ENCODE results near the gene CFAP210. TPM values are rescaled to one million over a fixed set of nuclear protein-coding genes. Genes with fewer than 3 reads are reported as not detected.

The CFAP210 gene, protein sequence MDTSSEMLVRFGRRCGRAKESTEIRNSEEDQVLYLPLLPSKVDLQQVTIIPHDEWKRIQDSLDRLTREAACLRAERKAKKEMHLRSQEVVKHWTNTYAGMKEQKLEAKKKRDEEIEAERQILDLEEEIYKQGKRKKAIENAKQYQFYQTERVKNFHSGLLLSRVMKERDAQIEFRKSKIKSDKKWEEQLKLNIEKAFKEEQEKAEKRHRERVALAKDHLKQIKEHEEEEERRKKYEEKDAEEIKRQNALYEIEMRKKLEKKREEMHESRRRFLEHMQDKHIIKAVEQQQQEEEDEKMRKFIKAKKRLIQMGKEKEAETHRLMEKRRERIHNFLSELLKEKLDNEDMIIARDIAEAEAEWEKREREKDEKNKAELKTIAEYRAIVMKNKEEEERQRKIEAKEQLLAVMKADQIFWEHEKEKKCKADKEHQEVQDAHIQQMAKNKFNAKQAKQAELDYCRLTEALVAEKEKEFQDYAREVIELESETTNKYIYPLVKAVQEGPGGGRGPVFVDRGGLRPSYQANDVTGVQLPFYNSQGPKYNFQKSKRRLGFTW
- 0.07 TPM for polyA plus RNA-seq (2013, experiment 1 of 2; ENCODE audit: insufficient read length)
- polyA plus RNA-seq (2013, experiment 2 of 2; ENCODE audit: insufficient read length): not detected

DNA sequence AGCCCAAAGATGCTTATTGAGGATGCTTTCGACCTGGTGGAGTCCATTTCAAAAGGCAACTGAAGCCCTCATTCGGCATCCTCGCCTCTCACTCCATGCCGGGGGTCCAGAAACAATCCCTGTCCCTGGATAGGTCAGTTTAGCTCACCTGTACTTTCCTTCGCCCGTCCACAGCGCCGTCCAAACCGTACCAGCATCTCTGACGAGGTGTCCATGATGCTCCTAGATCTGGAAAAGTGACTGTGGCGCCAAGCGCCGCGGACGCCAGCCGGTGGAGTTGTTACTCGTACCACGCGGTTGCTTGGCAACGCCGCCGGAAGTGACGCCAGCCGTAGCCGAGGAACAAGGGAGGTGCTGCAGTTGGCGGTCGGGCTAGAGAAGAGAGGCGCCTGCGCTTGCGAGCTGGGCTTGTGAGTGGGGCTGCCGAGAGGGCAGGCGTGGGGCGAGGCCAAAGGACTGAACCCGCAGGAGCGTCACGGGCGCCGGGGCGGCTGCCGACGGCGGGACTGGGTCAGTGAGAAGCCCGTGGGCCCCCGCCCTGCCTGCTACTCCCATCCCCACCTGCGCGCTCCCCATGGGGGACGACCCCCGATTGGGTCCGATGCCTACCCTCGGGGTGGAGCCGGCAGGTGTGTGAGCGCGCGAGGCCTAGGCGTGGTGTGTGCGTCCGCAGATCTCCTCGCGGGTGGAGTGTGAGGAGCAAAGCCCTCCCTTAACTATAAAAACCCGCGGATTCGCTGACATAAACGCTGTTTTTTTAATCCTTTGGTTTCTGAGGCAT, at the start of gene CFAP210, which contains the start of gene PHOSPHO2:
Gene CFAP210 (minus strand): TSS at position 293 of the 781 bp plus-strand sequence. CDS start 78 bp downstream, at position 215.
Gene PHOSPHO2 (plus strand): TSS at position 357 of the 781 bp plus-strand sequence. CDS start 6,503 bp downstream, outside the sequence.
- peak; percentile 97 for DNase-seq

DNA sequence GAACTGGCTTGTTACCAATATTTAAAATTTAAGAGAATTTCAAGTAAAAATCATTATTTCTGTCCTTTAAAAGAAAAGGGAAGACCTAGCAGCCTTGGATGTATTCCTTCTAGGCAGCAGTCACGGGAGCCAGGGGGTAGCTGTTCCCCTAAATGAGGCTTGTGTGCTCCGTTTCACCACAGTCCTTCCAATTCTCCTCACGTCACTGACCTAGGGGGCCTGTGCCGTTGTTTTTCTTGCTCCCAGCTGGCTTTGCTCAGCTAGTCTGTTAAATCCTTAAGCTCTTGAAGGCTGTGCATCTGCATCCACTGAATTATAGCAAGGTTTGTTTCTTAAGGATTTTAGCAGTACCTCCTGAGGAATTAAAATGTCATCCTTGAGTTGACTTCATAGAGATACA, 49.3 kb upstream of the CFAP210 start:
- no peak for DNase-seq

DNA sequence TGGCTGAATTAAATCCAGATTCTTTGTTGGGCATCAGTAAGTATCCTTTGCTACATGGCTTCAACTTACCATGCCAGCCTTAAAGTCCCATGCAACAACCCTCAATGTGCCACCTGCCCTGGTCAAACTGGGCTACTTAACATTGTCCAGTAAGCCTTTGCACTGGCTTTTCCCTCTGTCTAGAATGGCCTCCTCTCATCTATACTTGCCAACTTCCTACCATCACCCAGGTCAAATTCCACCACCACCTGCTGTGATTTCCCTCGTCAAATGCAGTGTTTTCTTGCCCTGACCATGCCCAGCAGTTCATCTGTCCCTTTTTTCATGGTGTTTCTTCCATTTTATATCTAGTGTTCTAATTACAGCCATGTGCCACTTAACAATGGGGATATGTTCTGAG, 45.1 kb upstream of the CFAP210 start:
- no peak for DNase-seq

DNA sequence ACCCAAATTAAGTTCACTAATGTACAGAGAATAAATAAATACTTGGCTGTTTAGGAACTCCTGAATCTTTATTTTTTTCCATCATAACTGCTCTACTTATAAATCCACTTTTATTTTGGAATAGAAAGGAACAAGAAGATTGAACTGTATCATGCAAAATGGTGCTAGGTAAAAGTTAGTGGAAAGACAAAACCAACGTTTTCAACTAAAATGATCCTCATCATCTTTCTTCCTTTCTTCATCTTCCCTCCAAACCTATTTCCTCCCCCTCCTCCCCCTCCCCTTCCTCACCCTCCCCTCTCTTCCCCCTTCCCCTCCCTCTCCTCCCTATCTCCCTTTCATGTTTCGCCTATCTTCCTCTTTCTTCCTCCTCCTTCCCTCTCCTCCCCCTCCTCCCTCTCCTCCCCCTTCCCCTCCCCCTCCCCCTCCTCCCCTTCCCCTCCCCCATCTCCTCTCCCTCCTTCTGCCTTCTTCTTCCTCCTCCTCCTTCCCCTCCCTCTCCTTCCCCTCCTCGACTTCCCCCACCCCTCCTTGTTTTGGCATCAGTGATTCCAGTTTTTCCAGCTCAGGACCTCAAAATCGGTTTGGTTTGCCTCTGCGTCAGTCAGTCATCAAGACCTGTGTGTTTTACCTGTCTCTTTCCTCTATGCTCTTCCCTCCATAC, 44.5 kb upstream of the CFAP210 start:
- DNase-seq: no peak

DNA sequence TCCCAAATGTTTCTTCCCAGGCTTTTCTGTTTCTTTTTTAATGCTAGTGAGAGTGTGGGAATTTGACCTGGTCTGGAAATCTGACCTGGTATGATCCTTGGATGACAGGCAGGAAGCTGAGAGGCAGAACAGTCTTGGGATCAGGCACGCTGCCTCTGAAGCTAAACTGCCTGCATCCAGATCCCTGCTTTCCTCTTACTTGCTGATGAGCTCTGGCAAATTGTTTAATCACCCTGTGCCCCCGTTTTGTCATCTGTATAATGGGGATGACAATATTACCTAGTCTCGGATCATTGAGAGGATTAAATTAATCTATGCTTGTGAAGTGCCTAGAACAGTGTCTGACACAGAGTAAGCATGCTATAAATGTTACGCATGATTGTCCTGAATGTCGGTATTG, 42.7 kb upstream of the CFAP210 start:
- no peak for DNase-seq

DNA sequence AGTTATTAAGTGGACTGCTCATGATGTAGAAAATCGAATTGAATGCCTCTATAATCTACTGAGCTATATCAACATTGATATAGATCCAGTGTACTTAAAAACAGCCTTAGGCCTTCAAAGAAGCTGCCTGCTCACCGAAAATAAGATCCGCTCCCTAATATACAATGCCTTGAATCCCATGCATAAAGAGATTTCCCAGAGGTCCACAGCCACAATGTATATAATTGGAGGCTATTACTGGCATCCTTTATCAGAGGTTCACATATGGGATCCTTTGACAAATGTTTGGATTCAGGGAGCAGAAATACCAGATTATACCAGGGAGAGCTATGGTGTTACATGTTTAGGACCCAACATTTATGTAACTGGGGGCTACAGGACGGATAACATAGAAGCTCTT, 41.4 kb upstream of the CFAP210 start:
- DNase-seq: no peak

GRCh38 chr2:169734169-169734847, 40.1 kb upstream of the CFAP210 start:
- no peak for DNase-seq

GRCh38 chr2:169732583-169733358, 38.6 kb upstream of the CFAP210 start:
- no peak for DNase-seq

GRCh38 chr2:169732075-169732474, 37.9 kb upstream of the CFAP210 start:
- DNase-seq: no peak

DNA sequence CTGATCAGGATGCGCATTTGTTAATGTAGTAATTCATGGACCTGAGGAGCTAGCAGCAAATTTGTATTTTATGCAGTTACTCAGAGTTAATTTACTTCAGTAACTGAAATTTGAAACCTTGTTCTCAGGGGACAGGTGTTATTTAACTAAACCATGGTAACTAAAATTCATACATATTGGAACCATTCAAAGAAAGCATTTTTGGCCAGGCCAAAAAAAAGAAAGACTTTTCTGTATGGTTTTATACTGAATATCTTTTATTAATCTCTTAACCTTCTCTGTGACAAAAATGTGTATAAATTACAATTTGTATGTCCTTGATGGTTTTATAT, 35.0 kb upstream of the CFAP210 start:
- DNase-seq: no peak

DNA sequence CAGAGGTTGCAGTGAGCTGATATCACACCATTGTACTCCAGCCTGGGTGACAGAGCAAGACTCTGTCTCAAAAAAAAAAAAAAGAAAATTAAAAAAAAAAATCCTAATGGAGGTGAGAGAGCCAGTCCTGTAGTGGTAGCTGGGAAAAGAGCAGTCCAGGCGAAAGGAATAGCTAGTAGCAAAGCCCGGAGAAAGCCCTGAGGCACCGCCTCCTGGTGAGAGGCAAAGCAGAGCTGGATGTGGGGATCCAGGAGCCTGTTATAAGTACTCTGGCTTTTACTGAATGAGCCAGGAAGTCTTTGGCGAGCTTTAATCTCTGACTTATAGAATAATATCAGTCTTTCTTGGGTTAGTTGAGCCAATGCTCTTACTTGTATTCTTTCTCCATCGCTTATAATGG, 32.9 kb upstream of the CFAP210 start:
- DNase-seq: no peak

DNA sequence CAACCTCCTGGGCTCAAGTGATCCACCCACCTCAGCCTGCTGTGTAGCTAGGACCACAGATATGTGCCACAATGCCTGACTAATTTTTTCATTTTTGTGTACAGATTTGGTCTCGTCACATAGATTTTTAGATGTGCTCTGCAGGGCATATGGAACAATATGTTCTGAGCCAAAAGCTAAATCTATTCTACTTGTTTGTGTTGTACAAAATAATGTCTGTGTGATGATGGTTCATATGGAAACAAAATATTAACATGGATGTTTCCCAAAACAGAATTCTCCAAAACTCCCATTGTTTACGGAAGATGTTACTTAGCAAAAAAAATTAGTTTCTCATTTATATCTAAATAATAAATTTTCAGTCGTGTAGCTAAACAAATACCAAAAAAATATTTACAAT, 26.8 kb upstream of the CFAP210 start:
- no peak for DNase-seq

DNA sequence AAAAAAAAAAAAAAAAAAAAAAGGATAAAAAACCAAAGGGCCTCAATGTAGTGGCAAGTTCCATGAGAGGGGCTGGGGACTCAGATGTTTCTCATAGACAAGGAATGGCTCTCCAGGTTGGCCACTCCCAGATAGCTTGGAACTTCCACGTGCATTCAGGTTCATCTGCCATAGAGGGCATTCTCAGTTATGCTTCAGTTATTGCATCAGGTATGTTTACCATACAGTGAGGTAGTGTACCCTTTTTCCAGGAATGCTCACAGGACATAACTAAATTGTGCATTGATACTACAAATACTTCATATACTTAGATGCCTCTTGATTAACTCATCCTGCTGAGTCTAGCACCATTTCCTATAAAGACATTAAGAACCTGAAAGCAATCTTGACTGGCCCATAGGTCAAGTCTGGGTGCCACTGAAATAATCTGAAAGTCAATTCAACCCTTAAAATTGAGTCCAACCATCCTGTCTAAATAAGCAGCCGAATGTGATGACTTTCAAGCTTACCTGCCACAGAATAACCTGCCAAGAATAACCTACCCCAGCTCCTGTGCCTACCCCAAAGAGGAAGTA, 24.8 kb upstream of the CFAP210 start:
- DNase-seq: no peak

DNA sequence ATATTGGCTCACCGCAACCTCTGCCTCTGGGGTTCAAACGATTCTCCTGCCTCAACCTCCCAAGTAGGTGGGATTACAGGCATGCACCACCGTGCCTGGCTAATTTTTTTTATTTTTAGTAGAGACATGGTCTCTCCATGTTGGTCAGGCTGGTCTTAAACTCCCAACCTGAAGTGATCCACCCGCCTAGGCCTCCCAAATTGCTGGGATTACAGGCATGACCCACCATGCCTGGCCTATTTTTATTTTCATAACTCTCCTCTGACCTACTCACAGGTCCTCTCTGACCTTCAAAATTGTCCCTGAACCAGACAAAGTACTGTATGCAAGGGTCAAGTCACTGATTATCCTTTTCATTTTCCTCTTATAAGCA, 23.5 kb upstream of the CFAP210 start:
- DNase-seq: no peak

GRCh38 chr2:169716938-169717690, 22.9 kb upstream of the CFAP210 start:
- DNase-seq: no peak

DNA sequence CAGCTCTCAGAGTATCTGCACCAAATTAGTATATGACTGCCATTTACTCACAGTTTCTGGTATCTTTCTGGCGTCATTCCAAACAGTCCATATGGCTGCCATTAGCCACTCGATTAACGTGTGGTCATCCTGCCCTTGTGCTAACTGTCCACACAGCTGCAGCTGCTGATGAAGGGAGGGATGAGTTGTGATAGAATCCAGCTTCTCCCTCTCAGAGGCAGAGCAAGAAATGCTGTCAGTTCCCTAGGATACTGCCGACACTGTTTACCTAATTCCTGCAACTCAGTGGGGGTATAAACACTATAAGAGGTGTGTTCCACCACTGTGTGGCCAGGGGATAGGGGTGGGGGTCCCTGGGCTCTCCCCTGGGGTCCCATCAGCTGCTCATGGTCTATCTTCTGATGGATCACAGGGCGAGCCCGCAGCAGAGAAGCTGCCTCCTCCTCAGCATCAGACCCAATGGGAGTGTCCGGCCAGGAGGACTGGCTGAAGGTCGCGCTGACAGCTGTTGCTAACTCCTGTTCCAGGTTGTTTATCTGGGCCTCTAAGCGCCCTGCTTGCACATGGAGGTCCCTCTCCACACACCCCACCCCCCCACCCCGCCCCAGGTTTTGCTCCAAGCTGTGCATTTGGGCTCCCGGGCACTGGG, 22.2 kb upstream of the CFAP210 start:
- peak; percentile 42 for DNase-seq

DNA sequence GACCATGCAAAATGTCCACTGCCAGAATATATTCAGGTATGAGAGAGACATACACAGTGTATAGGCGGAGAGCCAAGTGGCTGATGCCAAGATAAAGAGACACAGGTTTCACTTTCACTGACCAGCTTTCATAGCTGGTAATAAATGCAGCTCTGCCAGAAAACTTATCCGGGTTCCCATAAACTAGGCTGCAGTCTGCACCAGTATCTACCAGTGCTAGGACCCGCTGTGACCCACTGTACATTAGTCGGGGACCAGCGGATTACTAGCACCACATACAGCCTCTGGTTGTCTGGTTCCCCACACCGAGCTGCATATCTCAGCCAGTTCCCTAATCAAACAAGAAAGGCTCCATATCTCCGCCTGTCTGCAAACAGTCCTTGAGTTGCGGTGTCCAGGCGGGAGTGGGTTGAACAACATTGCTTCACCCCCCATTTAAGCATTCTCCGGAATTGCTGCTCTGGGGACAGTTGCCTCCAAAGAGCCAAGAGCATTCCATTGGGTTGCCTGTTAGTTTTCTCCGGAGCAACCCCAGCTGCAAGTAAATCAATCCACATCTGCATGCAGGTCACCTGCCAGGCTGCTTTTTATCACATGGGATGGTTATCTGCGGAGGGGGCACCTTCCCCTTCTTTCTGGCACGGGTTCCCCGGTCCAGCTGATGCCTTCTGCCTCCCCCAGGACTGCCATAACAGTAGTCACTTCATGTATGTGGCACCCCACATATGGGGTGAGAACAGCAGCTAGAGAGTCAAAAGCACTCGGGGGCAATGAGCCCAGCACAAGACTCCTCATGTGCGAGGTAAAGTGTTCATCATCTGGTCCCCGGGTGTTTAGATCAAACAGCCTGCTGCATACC, 21.4 kb upstream of the CFAP210 start:
- DNase-seq: no peak

- no peak for DNase-seq
Observed at GRCh38 chr2:169714699-169715098, 20.5 kb upstream of the CFAP210 start.

GRCh38 chr2:169713331-169713730, 19.1 kb upstream of the CFAP210 start:
- DNase-seq: no peak
